ENCODE results near the gene C2CD4D. TPM values are rescaled to one million over a fixed set of nuclear protein-coding genes. Genes with fewer than 3 reads are reported as not detected.

Gene C2CD4D
- total RNA-seq, 1 experiment from 2014 or later: 1.2 TPM

DNA sequence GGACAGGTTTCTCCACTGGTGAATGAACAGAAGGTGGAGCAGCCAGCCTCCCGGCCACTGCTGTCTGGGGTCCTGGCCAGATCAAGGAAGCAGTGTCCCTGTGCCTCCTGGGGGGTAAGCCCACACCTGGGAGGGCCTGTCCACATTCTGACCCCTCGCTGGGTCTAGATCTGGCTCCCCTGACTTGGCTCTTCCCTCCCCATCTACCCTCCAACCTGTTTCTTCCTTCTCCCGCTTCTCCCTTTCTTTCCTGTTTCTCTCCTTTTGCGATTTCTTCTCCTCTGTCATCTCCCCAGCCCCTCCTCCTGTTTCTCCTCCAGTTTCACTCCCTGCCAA lies 8.4 kb downstream of the C2CD4D start:
- Histone ChIP-seq H3K36me3 (ENCODE audit: control insufficient read depth, insufficient read depth, low read length) (no peaks in the 10 kb centered on the region), H3K9me3 (ENCODE audit: control insufficient read depth, insufficient read depth, low read depth, low read length) (no peaks in the 10 kb centered on the region), H3K4me3 (ENCODE audit: low read depth in 2 of 2, low read length in 2 of 2) (no peak overlapping the region), H3K27ac (ENCODE audit: low read length) (no peak overlapping the region), H3K27me3 (ENCODE audit: control insufficient read depth, insufficient read depth, low read length) (no peaks in the 10 kb centered on the region), H3K4me1 (ENCODE audit: control insufficient read depth, insufficient read depth, low read length) (peaks cover 10% of the 10 kb centered on the region; the same call in 1 of the 2 replicates)
- ChIA-PET CTCF (interaction anchor here (0.7 kb wide), 1 partner anchor 194 kb away, joined by 6 read pairs; no protein-coding TSS in a partner anchor), POLR2A (no interaction called here)
- ATAC-seq: no peak
- no peak for DNase-seq (ENCODE audit: low read depth, low spot score)
- in situ Hi-C loops (cut with HindIII; ENCODE audit: low pct_unique_long_range_greater_than_20kb, low sequenced_read_pairs): no loop called here
- BruUV-seq (replicated peaks): no TSS peak
- TF ChIP-seq TCF7L2 (IDR thresholded peaks at IDR 0.05; ENCODE audit: low read depth, low read length) (no peak), POLR2AphosphoS5 (IDR thresholded peaks at IDR 0.05; ENCODE audit: low read depth, low read length) (no peak), SIN3A (IDR thresholded peaks at IDR 0.05; ENCODE audit: borderline replicate concordance, insufficient read depth, low read depth, low read length) (no peak)
- TF ChIP-seq, protein P1, sequence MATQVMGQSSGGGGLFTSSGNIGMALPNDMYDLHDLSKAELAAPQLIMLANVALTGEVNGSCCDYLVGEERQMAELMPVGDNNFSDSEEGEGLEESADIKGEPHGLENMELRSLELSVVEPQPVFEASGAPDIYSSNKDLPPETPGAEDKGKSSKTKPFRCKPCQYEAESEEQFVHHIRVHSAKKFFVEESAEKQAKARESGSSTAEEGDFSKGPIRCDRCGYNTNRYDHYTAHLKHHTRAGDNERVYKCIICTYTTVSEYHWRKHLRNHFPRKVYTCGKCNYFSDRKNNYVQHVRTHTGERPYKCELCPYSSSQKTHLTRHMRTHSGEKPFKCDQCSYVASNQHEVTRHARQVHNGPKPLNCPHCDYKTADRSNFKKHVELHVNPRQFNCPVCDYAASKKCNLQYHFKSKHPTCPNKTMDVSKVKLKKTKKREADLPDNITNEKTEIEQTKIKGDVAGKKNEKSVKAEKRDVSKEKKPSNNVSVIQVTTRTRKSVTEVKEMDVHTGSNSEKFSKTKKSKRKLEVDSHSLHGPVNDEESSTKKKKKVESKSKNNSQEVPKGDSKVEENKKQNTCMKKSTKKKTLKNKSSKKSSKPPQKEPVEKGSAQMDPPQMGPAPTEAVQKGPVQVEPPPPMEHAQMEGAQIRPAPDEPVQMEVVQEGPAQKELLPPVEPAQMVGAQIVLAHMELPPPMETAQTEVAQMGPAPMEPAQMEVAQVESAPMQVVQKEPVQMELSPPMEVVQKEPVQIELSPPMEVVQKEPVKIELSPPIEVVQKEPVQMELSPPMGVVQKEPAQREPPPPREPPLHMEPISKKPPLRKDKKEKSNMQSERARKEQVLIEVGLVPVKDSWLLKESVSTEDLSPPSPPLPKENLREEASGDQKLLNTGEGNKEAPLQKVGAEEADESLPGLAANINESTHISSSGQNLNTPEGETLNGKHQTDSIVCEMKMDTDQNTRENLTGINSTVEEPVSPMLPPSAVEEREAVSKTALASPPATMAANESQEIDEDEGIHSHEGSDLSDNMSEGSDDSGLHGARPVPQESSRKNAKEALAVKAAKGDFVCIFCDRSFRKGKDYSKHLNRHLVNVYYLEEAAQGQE (IDR thresholded peaks at IDR 0.05; ENCODE audit: insufficient read depth in 1 of 2, low read depth in 2 of 2, low read length in 1 of 2): no peak
- TF ChIP-seq, protein P2, sequence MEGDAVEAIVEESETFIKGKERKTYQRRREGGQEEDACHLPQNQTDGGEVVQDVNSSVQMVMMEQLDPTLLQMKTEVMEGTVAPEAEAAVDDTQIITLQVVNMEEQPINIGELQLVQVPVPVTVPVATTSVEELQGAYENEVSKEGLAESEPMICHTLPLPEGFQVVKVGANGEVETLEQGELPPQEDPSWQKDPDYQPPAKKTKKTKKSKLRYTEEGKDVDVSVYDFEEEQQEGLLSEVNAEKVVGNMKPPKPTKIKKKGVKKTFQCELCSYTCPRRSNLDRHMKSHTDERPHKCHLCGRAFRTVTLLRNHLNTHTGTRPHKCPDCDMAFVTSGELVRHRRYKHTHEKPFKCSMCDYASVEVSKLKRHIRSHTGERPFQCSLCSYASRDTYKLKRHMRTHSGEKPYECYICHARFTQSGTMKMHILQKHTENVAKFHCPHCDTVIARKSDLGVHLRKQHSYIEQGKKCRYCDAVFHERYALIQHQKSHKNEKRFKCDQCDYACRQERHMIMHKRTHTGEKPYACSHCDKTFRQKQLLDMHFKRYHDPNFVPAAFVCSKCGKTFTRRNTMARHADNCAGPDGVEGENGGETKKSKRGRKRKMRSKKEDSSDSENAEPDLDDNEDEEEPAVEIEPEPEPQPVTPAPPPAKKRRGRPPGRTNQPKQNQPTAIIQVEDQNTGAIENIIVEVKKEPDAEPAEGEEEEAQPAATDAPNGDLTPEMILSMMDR (IDR thresholded peaks at IDR 0.05): no peak
- intact Hi-C loops (cut with micrococcal nuclease; ENCODE audit: unreplicated experiment): loop anchor here (10.0 kb wide), 3 partner anchors 136 to 386 kb away; no protein-coding TSS in a partner anchor

DNA sequence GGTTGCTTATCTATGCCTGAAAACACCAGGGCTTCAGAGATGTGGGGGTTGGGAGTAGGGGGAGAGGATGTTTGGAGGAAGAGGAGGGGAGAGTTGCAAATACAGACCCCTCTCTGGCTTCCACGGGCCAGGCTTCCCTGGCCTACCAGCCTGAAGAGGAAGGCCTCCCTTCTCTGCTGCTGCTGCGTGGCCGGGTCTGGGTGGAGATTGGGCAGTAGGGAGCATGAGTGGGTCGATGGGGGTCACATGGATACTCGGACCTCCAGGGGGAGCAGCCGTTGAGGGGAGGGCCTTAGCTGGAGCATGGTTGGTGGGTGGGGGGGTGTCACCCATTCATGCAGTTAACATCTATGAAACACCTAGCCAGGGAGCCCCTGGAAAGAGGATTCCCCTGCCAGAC lies 9.6 kb downstream of the C2CD4D start:
- H3K9me3 ChIP-seq (ENCODE audit: control insufficient read depth, insufficient read depth, low read depth, low read length): no peaks in the 10 kb centered on the region
- DNase-seq (ENCODE audit: low read depth, low spot score) (no peak), ATAC-seq (no peak)
- H3K36me3 ChIP-seq (ENCODE audit: control insufficient read depth, insufficient read depth, low read length): no peaks in the 10 kb centered on the region
- TF ChIP-seq, protein P1 (IDR thresholded peaks at IDR 0.05; ENCODE audit: insufficient read depth in 1 of 2, low read depth in 2 of 2, low read length in 1 of 2): no peak
- TF ChIP-seq POLR2AphosphoS5 (IDR thresholded peaks at IDR 0.05; ENCODE audit: low read depth, low read length) (no peak), SIN3A (IDR thresholded peaks at IDR 0.05; ENCODE audit: borderline replicate concordance, insufficient read depth, low read depth, low read length) (no peak), TCF7L2 (IDR thresholded peaks at IDR 0.05; ENCODE audit: low read depth, low read length) (no peak)
- TF ChIP-seq, protein P2 (IDR thresholded peaks at IDR 0.05): no peak
- no TSS peak for BruUV-seq (replicated peaks)
- in situ Hi-C loops (cut with HindIII; ENCODE audit: low pct_unique_long_range_greater_than_20kb, low sequenced_read_pairs): no loop called here
- CTCF ChIA-PET: interaction anchor here (0.6 kb wide), 1 partner anchor 40 kb away, joined by 3 read pairs; no protein-coding TSS in a partner anchor
- H3K4me1 ChIP-seq (ENCODE audit: control insufficient read depth, insufficient read depth, low read length): peaks cover 10% of the 10 kb centered on the region; the same call in 1 of the 2 replicates
- intact Hi-C loops (cut with micrococcal nuclease; ENCODE audit: unreplicated experiment): loop anchor here (10.0 kb wide), 3 partner anchors 135 to 385 kb away; no protein-coding TSS in a partner anchor
- H3K4me3 ChIP-seq (ENCODE audit: low read depth in 2 of 2, low read length in 2 of 2): no peak overlapping the region
- POLR2A ChIA-PET: no interaction called here
- H3K27me3 ChIP-seq (ENCODE audit: control insufficient read depth, insufficient read depth, low read length): no peaks in the 10 kb centered on the region
- no peak overlapping the region for H3K27ac ChIP-seq (ENCODE audit: low read length)

All from Panc1 (cell line).